Measurements from ENCODE around the gene FAS. TPM values are rescaled to one million over a fixed set of nuclear protein-coding genes. Genes with fewer than 3 reads are reported as not detected.

The FAS gene
- total and polyA plus RNA-seq, 5 donors = 4.7 to 10.1 (median 6.4) TPM

DNA sequence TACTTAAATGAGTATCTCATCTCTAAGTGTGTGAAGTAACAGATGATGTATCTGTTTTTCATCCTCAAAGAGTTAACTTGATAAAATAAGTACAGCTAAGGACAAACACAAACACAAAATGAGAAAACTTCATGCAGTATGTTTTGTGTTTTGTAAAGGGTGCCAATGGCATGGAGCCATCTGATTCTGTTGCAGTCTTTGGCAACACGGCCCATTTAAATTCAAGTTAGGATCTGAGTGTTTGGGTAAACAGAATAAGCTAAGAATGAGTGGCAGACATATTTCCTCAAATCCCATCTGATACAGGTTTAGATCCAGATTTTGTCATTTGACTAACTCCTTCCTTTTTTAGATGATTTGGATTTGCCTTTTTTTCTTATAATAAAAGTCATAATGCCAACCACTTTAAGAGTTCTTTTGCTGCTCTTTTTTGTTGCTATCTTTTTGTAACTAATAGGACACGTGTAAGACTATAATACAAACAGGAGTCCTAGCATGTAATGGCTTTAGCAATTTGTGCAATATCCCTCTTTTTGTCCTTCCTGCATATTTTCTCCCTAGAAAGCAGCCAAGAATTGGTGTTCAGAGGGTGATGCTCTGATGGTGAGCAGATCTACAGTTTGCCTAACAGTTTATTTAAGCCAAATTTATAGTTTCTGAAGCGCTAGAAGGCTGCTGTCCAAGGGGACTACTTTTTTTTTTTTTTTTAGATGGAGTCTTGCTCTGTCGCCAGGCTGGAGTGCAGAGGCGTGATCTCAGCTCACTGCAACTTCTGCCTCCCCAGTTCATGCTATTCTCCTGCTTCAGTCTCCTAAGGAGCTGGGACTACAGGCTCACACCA, 19.2 kb upstream of the FAS start:
- no peaks in the 10 kb centered on the region for H3K9me3 ChIP-seq (ENCODE audit: control insufficient read depth, low read length)
- H3K4me3 ChIP-seq (ENCODE audit: low read length) = peak overlapping the region; percentile 31
- DNase-seq (no peak), ATAC-seq (peak; percentile 44 to 71)
- no peak overlapping the region for H3K27ac ChIP-seq (ENCODE audit: low read length)
- 56% methylated on average over 5 of the region's 5 CpGs for WGBS
- H3K4me1 ChIP-seq (ENCODE audit: control insufficient read depth, insufficient read depth, low read length) = peaks cover 4% of the 10 kb centered on the region
- H3K27me3 ChIP-seq (ENCODE audit: control insufficient read depth, insufficient read depth) = no peaks in the 10 kb centered on the region
- intact Hi-C loops (cut with DNase I) = no loop called here

- Histone ChIP-seq H3K9me3 (ENCODE audit: control insufficient read depth, low read length) (no peaks in the 10 kb centered on the region), H3K27ac (ENCODE audit: low read length) (no peak overlapping the region), H3K4me3 (ENCODE audit: low read length) (no peak overlapping the region), H3K4me1 (ENCODE audit: control insufficient read depth, insufficient read depth, low read length) (peaks cover 2% of the 10 kb centered on the region), H3K27me3 (ENCODE audit: control insufficient read depth, insufficient read depth) (no peaks in the 10 kb centered on the region)
- intact Hi-C loops (cut with DNase I) = no loop called here
- ATAC-seq (no peak), DNase-seq (no peak)
- WGBS = 72% methylated on average over 3 of the region's 3 CpGs
Observed at GRCh38 chr10:88974012-88974411, 16.6 kb upstream of the FAS start.

GRCh38 chr10:88974446-88975376, 15.9 kb upstream of the FAS start:
- Histone ChIP-seq H3K27ac (ENCODE audit: low read length) (no peak overlapping the region), H3K4me1 (ENCODE audit: control insufficient read depth, insufficient read depth, low read length) (peaks cover 2% of the 10 kb centered on the region), H3K9me3 (ENCODE audit: control insufficient read depth, low read length) (no peaks in the 10 kb centered on the region), H3K27me3 (ENCODE audit: control insufficient read depth, insufficient read depth) (no peaks in the 10 kb centered on the region), H3K4me3 (ENCODE audit: low read length) (peak overlapping the region; percentile 69)
- WGBS = 21% methylated on average over 7 of the region's 7 CpGs
- intact Hi-C loops (cut with DNase I) = no loop called here
- ATAC-seq (peak; percentile 41 to 54), DNase-seq (no peak)

DNA sequence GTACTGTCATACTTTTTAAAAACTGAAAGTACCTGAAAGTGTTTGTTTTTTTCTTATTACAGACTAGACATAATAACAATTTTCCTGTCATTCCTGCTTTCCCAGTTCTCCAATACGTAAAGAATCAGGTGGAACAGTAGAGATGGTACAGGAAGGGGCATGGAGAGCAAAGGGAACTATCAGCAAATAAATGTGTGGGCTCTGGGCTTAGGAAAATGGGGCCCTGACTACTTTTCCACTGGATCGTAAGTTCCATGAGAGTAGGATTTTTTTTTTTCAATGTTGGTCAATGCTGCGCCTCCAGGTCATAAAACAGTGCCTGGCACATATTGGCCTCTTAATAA, 15.2 kb upstream of the FAS start:
- peaks cover 5% of the 10 kb centered on the region for H3K4me1 ChIP-seq (ENCODE audit: control insufficient read depth, insufficient read depth, low read length)
- H3K4me3 ChIP-seq (ENCODE audit: low read length) = peak overlapping the region; percentile 69
- H3K27me3 ChIP-seq (ENCODE audit: control insufficient read depth, insufficient read depth) = no peaks in the 10 kb centered on the region
- H3K9me3 ChIP-seq (ENCODE audit: control insufficient read depth, low read length) = no peaks in the 10 kb centered on the region
- DNase-seq (no peak), ATAC-seq (no peak)
- WGBS = 57% methylated on average over 3 of the region's 3 CpGs
- H3K27ac ChIP-seq (ENCODE audit: low read length) = peak overlapping the region; percentile 51
- intact Hi-C loops (cut with DNase I) = no loop called here

- ATAC-seq (no peak), DNase-seq (no peak)
- no peaks in the 10 kb centered on the region for H3K9me3 ChIP-seq (ENCODE audit: control insufficient read depth, low read length)
- WGBS = 90% methylated on average over 2 of the region's 2 CpGs
- intact Hi-C loops (cut with DNase I) = no loop called here
- no peaks in the 10 kb centered on the region for H3K27me3 ChIP-seq (ENCODE audit: control insufficient read depth, insufficient read depth)
- peaks cover 11% of the 10 kb centered on the region for H3K4me1 ChIP-seq (ENCODE audit: control insufficient read depth, insufficient read depth, low read length)
- H3K27ac ChIP-seq (ENCODE audit: low read length) = peak overlapping the region; percentile 68
- H3K4me3 ChIP-seq (ENCODE audit: low read length) = no peak overlapping the region
Observed at GRCh38 chr10:88978463-88978862, 12.1 kb upstream of the FAS start.

GRCh38 chr10:88979153-88979562, 11.4 kb upstream of the FAS start:
- ATAC-seq (peak; percentile 63 to 66), DNase-seq (peak; percentile 67 to 81 (median 76))
- Histone ChIP-seq H3K27ac (ENCODE audit: low read length) (no peak overlapping the region), H3K9me3 (ENCODE audit: control insufficient read depth, low read length) (no peaks in the 10 kb centered on the region), H3K4me1 (ENCODE audit: control insufficient read depth, insufficient read depth, low read length) (peaks cover 11% of the 10 kb centered on the region), H3K27me3 (ENCODE audit: control insufficient read depth, insufficient read depth) (no peaks in the 10 kb centered on the region), H3K4me3 (ENCODE audit: low read length) (no peak overlapping the region)
- intact Hi-C loops (cut with DNase I) = no loop called here
- 31% methylated on average over 5 of the region's 5 CpGs for WGBS

DNA sequence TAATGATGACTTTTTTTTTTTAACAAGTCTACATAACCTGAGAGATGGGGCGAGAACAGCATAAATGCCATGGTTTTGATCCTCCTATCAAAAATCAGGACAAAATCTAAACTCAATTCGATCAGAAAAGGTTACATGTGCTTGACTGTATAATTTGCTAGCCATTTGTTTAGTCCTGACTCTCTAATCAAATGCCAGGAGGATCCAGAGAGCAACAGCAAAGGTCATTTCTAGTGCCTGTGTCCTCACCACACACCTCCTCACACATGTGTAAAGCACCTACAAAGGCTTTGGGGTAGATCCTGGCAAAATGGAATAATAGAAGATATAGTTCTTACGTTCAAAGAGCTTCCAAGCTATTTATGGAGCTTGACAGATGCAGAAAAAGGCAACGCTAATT, 11.0 kb upstream of the FAS start:
- intact Hi-C loops (cut with DNase I) = no loop called here
- H3K4me1 ChIP-seq (ENCODE audit: control insufficient read depth, insufficient read depth, low read length) = peaks cover 11% of the 10 kb centered on the region
- ATAC-seq (no peak), DNase-seq (no peak)
- no peak overlapping the region for H3K4me3 ChIP-seq (ENCODE audit: low read length)
- WGBS = 70% methylated on average over 4 of the region's 4 CpGs
- no peaks in the 10 kb centered on the region for H3K9me3 ChIP-seq (ENCODE audit: control insufficient read depth, low read length)
- H3K27me3 ChIP-seq (ENCODE audit: control insufficient read depth, insufficient read depth) = no peaks in the 10 kb centered on the region
- H3K27ac ChIP-seq (ENCODE audit: low read length) = peak overlapping the region; percentile 53

DNA sequence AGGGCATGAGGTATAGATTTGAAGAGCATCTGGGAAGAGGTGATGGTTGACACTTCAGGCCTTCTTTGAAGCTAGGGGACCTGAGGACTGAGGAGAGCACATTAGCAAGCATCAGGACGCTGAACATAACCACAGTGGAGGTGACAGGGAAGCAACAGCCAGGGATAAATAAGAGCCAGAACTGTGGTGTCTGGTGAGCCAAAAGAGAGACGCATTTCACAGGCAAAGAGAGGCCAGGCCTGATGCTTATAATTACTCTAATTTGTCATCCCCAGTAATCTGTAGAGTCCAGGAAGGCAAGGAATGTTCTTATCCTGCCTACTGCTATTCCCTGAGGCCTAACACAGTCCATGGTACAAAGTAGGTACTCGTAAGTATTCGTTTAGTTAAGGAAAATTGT, 10.4 kb upstream of the FAS start:
- no peak overlapping the region for H3K4me3 ChIP-seq (ENCODE audit: low read length)
- no peaks in the 10 kb centered on the region for H3K9me3 ChIP-seq (ENCODE audit: control insufficient read depth, low read length)
- no peaks in the 10 kb centered on the region for H3K27me3 ChIP-seq (ENCODE audit: control insufficient read depth, insufficient read depth)
- intact Hi-C loops (cut with DNase I) = no loop called here
- DNase-seq = no peak
- WGBS = 38% methylated on average over 4 of the region's 4 CpGs
- H3K27ac ChIP-seq (ENCODE audit: low read length) = peak overlapping the region; percentile 80
- ATAC-seq = peak; percentile 57 to 62
- H3K4me1 ChIP-seq (ENCODE audit: control insufficient read depth, insufficient read depth, low read length) = peaks cover 11% of the 10 kb centered on the region

DNA sequence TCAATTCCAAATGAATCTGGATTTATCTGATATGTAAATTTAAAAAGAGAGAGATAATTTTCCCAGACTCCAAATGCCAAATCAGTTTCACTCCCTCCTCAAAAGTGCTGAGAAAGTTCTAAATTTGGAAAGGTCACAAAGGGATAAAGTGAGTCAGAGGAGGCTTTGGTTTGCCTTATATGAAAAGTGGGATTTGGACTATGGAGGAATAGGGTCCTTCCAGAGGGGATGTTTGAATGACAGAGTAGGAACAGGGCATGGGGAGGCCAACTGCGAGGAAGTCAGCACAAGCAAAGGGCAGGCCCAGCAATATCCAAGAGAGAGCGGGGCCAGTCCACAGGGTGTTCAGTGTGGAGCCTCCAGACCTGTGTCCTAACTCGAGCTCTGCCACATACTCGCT, 9.8 kb upstream of the FAS start:
- Histone ChIP-seq H3K4me1 (ENCODE audit: control insufficient read depth, insufficient read depth, low read length) (peaks cover 11% of the 10 kb centered on the region), H3K9me3 (ENCODE audit: control insufficient read depth, low read length) (no peaks in the 10 kb centered on the region), H3K27me3 (ENCODE audit: control insufficient read depth, insufficient read depth) (no peaks in the 10 kb centered on the region), H3K27ac (ENCODE audit: low read length) (peak overlapping the region; percentile 92), H3K4me3 (ENCODE audit: low read length) (no peak overlapping the region)
- intact Hi-C loops (cut with DNase I) = no loop called here
- DNase-seq (peak in 1 of 3 donors; percentile 16), ATAC-seq (peak; percentile 36 to 69)
- 54% methylated on average over 4 of the region's 4 CpGs for WGBS

GRCh38 chr10:88981435-88981834, 9.2 kb upstream of the FAS start:
- no peaks in the 10 kb centered on the region for H3K9me3 ChIP-seq (ENCODE audit: control insufficient read depth, low read length)
- H3K4me1 ChIP-seq (ENCODE audit: control insufficient read depth, insufficient read depth, low read length) = peaks cover 11% of the 10 kb centered on the region
- ATAC-seq (peak in 1 of 2 donors; percentile 15), DNase-seq (no peak)
- no peaks in the 10 kb centered on the region for H3K27me3 ChIP-seq (ENCODE audit: control insufficient read depth, insufficient read depth)
- no peak overlapping the region for H3K27ac ChIP-seq (ENCODE audit: low read length)
- no peak overlapping the region for H3K4me3 ChIP-seq (ENCODE audit: low read length)
- 57% methylated on average over 5 of the region's 5 CpGs for WGBS
- intact Hi-C loops (cut with DNase I) = no loop called here

DNA sequence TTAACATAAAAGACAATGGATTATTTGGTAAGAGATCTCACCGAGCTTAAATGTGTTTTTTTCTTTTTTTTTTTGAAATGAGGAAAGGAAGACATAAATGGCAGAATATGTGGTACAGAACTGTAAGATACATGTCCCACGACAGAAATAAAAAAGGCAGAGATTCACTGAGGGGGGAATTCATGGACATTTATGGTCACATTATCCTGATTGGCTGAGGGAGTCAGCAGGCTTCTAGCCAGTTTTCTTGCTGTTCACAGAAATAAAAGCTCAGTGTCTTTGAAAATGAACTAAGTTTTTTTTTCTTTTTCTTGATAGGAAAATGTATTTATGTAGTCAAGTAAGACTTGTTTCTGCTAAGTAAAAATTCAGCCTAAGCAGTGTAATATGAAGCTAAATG, 8.2 kb upstream of the FAS start:
- intact Hi-C loops (cut with DNase I) = no loop called here
- no peak overlapping the region for H3K4me3 ChIP-seq (ENCODE audit: low read length)
- 54% methylated on average over 2 of the region's 2 CpGs for WGBS
- no peak for DNase-seq
- no peak for ATAC-seq
- peaks cover 11% of the 10 kb centered on the region for H3K4me1 ChIP-seq (ENCODE audit: control insufficient read depth, insufficient read depth, low read length)
- H3K27me3 ChIP-seq (ENCODE audit: control insufficient read depth, insufficient read depth) = no peaks in the 10 kb centered on the region
- H3K27ac ChIP-seq (ENCODE audit: low read length) = no peak overlapping the region
- no peaks in the 10 kb centered on the region for H3K9me3 ChIP-seq (ENCODE audit: control insufficient read depth, low read length)

Measured in right cardiac atrium (tissue), 5 donors.